Smooth muscle cell (in vitro differentiated cells): Measurements from ENCODE around the gene PRPH. TPM values are rescaled to one million over a fixed set of nuclear protein-coding genes. Genes with fewer than 3 reads are reported as not detected.
"Not testable (repeated sequence)": the region's sequence is repeated elsewhere in the genome, so short reads cannot be mapped to it uniquely, and the experiment has no call there.

Source experiments
- DNase-seq: peaks from one replicate; lab custom pipeline; 2025; ENCODE audit not compliant: unreplicated experiment; lab: John Stamatoyannopoulos, UW
- H2AFZ ChIP-seq: fragments of 200-600 bp; sonication (generic); 2 replicates; pipeline ENCODE4 v1.6.0; 2016; ENCODE audit warnings: antibody characterized with exemption, low read depth, mild to moderate bottlenecking
- H3F3A ChIP-seq: fragments of 200-600 bp; sonication (generic); 2 replicates; pipeline ENCODE4 v1.6.0; 2017; ENCODE audit warnings: antibody characterized with exemption, low read depth
- H3K27ac ChIP-seq: fragments of 200-600 bp; sonication (generic); 2 replicates; pipeline ENCODE4 v1.5.1; 2016; ENCODE audit warnings: low read depth, mild to moderate bottlenecking
- H3K27me3 ChIP-seq: fragments of 200-600 bp; sonication (generic); 2 replicates; pipeline ENCODE4 v1.6.1; 2016; ENCODE audit warnings: low read depth, mild to moderate bottlenecking
- H3K36me3 ChIP-seq: fragments of 200-600 bp; sonication (generic); 2 replicates; pipeline ENCODE4 v1.5.1; 2016; ENCODE audit warnings: low read depth
- H3K4me1 ChIP-seq: fragments of 200-600 bp; sonication (generic); 2 replicates; pipeline ENCODE4 v1.5.1; 2016; ENCODE audit warnings: low read depth
- H3K4me2 ChIP-seq: fragments of 200-600 bp; sonication (generic); 2 replicates; pipeline ENCODE4 v1.6.0; 2016; ENCODE audit warnings: mild to moderate bottlenecking
- H3K4me3 ChIP-seq: fragments of 200-600 bp; sonication (generic); 2 replicates; pipeline ENCODE4 v1.5.1; 2016; ENCODE audit warnings: mild to moderate bottlenecking
- H3K79me2 ChIP-seq: fragments of 200-600 bp; sonication (generic); 2 replicates; pipeline ENCODE4 v1.6.0; 2016; ENCODE audit warnings: low read depth, mild to moderate bottlenecking
- H3K9ac ChIP-seq: fragments of 200-600 bp; sonication (generic); 2 replicates; pipeline ENCODE4 v1.6.0; 2016; ENCODE audit warnings: low read depth
- H3K9me3 ChIP-seq: fragments of 200-600 bp; sonication (generic); replicated peaks from 2 replicates; pipeline ENCODE4 v1.5.1; 2016; ENCODE audit warnings: low read depth
- H4K20me1 ChIP-seq: fragments of 200-600 bp; sonication (generic); 2 replicates; pipeline ENCODE4 v1.6.0; 2016; ENCODE audit warnings: low read depth
- WGBS: methylation state at CpG from one replicate; pipeline ENCODE4 v1.1.7; 2016; ENCODE audit warnings: low lambda C conversion rate; 5-methylcytosine and 5-hydroxymethylcytosine counted together
- polyA plus RNA-seq: library from polyadenylated mRNA; unstranded; fragments of >200 nt; fragmentation: Nextera tagmentation; extraction: Ambion mirVana; gene quantifications from 2 replicates; pipeline ENCODE4 v1.2.1, GENCODE V29; 2016
- total RNA-seq: library from RNA; depleted of rRNA; stranded (reverse); fragments of >200 nt; gene quantifications from 2 replicates; pipeline ENCODE4 v1.2.3, GENCODE V29; 2014
- TF ChIP-seq, protein P1 (sequence below): fragments of 200-600 bp; sonication (generic); IDR thresholded peaks from 2 replicates; pipeline ENCODE4 v1.5.1; 2017; ENCODE audit warnings: borderline replicate concordance, mild to moderate bottlenecking, antibody characterized with exemption; ENCODE audit not compliant: insufficient read depth, poor library complexity, severe bottlenecking

Gene PRPH
- total and polyA plus RNA-seq, 2 experiments from 2014 or later = not detected

DNA sequence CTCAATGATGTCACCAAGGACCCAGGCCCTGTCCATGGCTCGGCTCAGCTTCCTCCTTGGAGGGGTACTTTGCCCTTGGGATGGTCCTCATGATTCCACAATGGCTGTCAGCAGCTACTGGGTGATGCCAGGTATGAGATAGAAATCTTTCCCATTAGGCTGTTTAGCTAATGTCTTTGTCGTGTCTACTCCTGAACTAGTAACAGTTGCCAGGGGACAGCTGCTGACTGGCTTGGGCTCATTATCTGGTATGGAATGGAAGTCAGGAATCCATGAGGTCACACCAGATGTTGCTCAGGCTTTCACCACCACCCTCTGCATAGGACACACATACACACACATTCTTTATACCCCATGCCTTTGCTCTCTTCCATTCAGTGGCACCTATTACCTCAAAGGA lies 9.2 kb downstream of the PRPH start:
- no peak for DNase-seq

DNA sequence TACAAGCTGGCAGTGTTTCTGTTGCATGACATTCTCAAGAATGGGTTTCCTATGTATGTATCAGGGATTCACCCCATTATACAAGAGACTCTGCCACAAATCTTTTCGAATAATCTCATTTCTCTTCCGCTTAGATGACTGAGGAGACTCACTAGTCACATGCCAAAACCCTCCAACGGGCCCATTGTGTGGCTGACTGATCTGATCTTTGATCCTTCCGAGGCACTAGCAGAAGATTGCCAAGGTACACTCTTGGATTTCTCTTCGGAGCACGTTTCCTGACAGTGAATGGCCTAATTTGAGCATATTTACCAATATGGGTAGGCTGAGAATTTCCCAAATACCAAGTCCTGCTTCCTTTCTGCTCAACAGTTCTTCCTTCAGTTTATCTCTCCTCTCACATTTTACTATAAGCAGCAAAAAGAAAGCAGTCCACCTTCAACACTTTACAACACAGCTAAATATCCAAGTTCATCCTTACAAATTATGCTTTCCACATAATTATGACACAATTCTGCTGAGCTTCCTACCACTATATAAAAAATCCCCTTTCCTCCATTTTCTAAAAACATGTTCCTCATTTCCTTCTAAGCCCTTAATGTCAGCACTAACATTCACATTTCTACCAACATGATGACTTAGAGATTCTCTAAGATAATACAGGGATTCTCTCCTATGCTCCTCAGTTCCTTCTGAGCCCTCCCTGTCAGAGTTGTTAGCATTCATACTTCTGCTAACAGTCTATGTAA lies 11.0 kb downstream of the PRPH start:
- Histone ChIP-seq H3K27me3 (peaks cover 18% of the 10 kb centered on the region), H3K79me2 (no peaks in the 10 kb centered on the region), H3K9me3 (no peaks in the 10 kb centered on the region), H3K9ac (no peak overlapping the region), H3K4me1 (no peaks in the 10 kb centered on the region), H3K4me2 (no peak overlapping the region), H3K36me3 (no peaks in the 10 kb centered on the region), H4K20me1 (no peaks in the 10 kb centered on the region), H2AFZ (no peak overlapping the region), H3K27ac (no peak overlapping the region), H3K4me3 (no peak overlapping the region), H3F3A (no peaks in the 10 kb centered on the region)
- TF ChIP-seq, protein P1, sequence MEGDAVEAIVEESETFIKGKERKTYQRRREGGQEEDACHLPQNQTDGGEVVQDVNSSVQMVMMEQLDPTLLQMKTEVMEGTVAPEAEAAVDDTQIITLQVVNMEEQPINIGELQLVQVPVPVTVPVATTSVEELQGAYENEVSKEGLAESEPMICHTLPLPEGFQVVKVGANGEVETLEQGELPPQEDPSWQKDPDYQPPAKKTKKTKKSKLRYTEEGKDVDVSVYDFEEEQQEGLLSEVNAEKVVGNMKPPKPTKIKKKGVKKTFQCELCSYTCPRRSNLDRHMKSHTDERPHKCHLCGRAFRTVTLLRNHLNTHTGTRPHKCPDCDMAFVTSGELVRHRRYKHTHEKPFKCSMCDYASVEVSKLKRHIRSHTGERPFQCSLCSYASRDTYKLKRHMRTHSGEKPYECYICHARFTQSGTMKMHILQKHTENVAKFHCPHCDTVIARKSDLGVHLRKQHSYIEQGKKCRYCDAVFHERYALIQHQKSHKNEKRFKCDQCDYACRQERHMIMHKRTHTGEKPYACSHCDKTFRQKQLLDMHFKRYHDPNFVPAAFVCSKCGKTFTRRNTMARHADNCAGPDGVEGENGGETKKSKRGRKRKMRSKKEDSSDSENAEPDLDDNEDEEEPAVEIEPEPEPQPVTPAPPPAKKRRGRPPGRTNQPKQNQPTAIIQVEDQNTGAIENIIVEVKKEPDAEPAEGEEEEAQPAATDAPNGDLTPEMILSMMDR = no peak
- WGBS = 88% methylated on average over 6 of the region's 6 CpGs
- no peak for DNase-seq

More for the DNA sequence above, 9.2 kb downstream of the PRPH start:
- H4K20me1 ChIP-seq = no peaks in the 10 kb centered on the region
- no peaks in the 10 kb centered on the region for H3F3A ChIP-seq
- H3K27me3 ChIP-seq = peaks cover 13% of the 10 kb centered on the region
- TF ChIP-seq, protein P1 = no peak
- H3K4me3 ChIP-seq = no peak overlapping the region
- 49% methylated on average over 2 of the region's 2 CpGs for WGBS
- H3K27ac ChIP-seq = no peak overlapping the region
- H3K9ac ChIP-seq = no peak overlapping the region
- no peaks in the 10 kb centered on the region for H3K4me1 ChIP-seq
- H3K79me2 ChIP-seq = no peaks in the 10 kb centered on the region
- H3K9me3 ChIP-seq = no peaks in the 10 kb centered on the region
- H3K4me2 ChIP-seq = no peak overlapping the region
- no peak overlapping the region for H2AFZ ChIP-seq
- H3K36me3 ChIP-seq = no peaks in the 10 kb centered on the region

DNA sequence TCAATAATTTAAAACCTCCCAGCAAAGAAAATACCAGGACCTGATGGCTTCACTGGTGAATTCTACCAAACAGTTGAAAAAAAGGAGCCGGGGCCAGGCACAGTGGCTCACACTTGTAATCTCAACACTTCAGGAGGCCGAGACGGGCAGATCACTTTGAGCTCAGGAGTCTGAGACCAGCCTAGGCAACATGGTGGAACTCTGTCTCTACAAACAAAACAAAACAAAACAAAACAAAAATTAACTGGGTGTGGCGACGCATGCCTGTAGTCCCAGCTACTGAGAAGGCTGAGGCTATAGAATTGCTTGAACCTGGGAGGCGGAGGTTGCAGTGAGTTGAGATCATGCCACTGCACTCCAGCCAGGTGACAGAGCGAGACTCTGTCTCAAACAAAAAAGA lies 14.4 kb downstream of the PRPH start:
- WGBS = 85% methylated on average over 7 of the region's 7 CpGs
- Histone ChIP-seq H3K9ac (no peak overlapping the region), H3K79me2 (no peaks in the 10 kb centered on the region)

DNA sequence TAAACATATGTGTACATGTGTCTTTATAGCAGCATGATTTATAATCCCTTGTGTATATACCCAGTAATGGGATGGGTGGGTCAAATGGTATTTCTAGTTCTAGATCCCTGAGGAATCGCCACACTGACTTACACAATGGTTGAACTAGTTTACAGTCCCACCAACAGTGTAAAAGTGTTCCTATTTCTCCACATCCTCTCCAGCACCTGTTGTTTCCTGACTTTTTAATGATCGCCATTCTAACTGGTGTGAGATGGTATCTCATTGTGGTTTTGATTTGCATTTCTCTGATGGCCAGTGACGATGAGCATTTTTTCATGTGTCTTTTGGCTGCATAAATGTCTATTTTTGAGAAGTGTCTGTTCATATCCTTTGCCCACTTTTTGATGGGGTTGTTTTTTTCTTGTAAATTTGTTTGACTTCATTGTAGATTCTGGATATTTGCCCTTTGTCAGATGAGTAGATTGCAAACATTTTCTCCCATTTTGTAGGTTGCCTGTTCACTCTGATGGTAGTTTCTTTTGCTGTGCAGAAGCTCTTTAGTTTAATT lies 15.6 kb downstream of the PRPH start:
- not testable (repeated sequence) for H3K4me2 ChIP-seq, H4K20me1 ChIP-seq, DNase-seq, H3K9ac ChIP-seq, H3K79me2 ChIP-seq, H3K36me3 ChIP-seq, H3F3A ChIP-seq, H3K4me1 ChIP-seq, H3K4me3 ChIP-seq, H2AFZ ChIP-seq, H3K9me3 ChIP-seq, H3K27ac ChIP-seq
- H3K27me3 ChIP-seq = peaks cover 15% of the 10 kb centered on the region
- WGBS = 76% methylated on average over 2 of the region's 3 CpGs

More for the DNA sequence above, 14.4 kb downstream of the PRPH start:
- Histone ChIP-seq H3K27ac (no peak overlapping the region), H4K20me1 (no peaks in the 10 kb centered on the region), H3K4me1 (no peaks in the 10 kb centered on the region), H3F3A (no peaks in the 10 kb centered on the region), H3K36me3 (no peaks in the 10 kb centered on the region), H3K27me3 (peaks cover 15% of the 10 kb centered on the region), H2AFZ (no peak overlapping the region), H3K9me3 (no peaks in the 10 kb centered on the region), H3K4me3 (no peak overlapping the region), H3K4me2 (no peak overlapping the region)
- no peak for DNase-seq
- TF ChIP-seq, protein P1 = no peak
